ENCODE measurements around the gene KRT6C. TPM values are rescaled to one million over a fixed set of nuclear protein-coding genes. Genes with fewer than 3 reads are reported as not detected.
"Not testable (repeated sequence)": the region's sequence is repeated elsewhere in the genome, so short reads cannot be mapped to it uniquely, and the experiment has no call there.

KRT6C gene
- not detected in 2 replicates for total RNA-seq

- DNase-seq (ENCODE audit: low read depth in 2 of 2), result no peak
Observed at GRCh38 chr12:52473768-52474167, at the start of gene KRT6C. Gene KRT6C (minus strand): TSS chr12:52473805. CDS start chr12:52473737, 68 bp downstream.

GRCh38 chr12:52522346-52523011, 48.9 kb upstream of the KRT6C start:
- DNase-seq (ENCODE audit: low read depth in 2 of 2), result no peak

- DNase-seq (ENCODE audit: low read depth in 2 of 2), result no peak
Observed at GRCh38 chr12:52521568-52522266, 48.1 kb upstream of the KRT6C start.

GRCh38 chr12:52521175-52521567, 47.6 kb upstream of the KRT6C start:
- DNase-seq (ENCODE audit: low read depth in 2 of 2), result peak in 1 of 2 donors; percentile 8

- DNase-seq (ENCODE audit: low read depth in 2 of 2), result no peak
Observed at GRCh38 chr12:52519826-52520662, 46.4 kb upstream of the KRT6C start, which contains the start of gene KRT5. Gene KRT5 (minus strand): TSS chr12:52520394. CDS start chr12:52520296, 98 bp downstream.

GRCh38 chr12:52519387-52519703, 45.7 kb upstream of the KRT6C start:
- DNase-seq (ENCODE audit: low read depth in 2 of 2), result no peak

GRCh38 chr12:52518574-52519386, 45.2 kb upstream of the KRT6C start:
- DNase-seq (ENCODE audit: low read depth in 2 of 2), result no peak

- no peak for DNase-seq (ENCODE audit: low read depth in 2 of 2)
Observed at GRCh38 chr12:52517888-52518287, 44.3 kb upstream of the KRT6C start.

- DNase-seq (ENCODE audit: low read depth in 2 of 2), result no peak
Observed at GRCh38 chr12:52517005-52517835, 43.6 kb upstream of the KRT6C start.

GRCh38 chr12:52515927-52516831, 42.6 kb upstream of the KRT6C start:
- DNase-seq (ENCODE audit: low read depth in 2 of 2), result no peak

- no peak for DNase-seq (ENCODE audit: low read depth in 2 of 2)
Observed at GRCh38 chr12:52515319-52515646, 41.7 kb upstream of the KRT6C start.

GRCh38 chr12:52514471-52515318, 41.1 kb upstream of the KRT6C start:
- DNase-seq (ENCODE audit: low read depth in 2 of 2), result no peak

- DNase-seq (ENCODE audit: low read depth in 2 of 2), result no peak
Observed at GRCh38 chr12:52513736-52514135, 40.1 kb upstream of the KRT6C start.

GRCh38 chr12:52508211-52508610, 34.6 kb upstream of the KRT6C start:
- DNase-seq (ENCODE audit: low read depth in 2 of 2), result no peak

GRCh38 chr12:52506858-52507715, 33.5 kb upstream of the KRT6C start:
- peak in 1 of 2 donors; percentile 29 for DNase-seq (ENCODE audit: low read depth in 2 of 2)

GRCh38 chr12:52502877-52503276, 29.3 kb upstream of the KRT6C start:
- no peak for DNase-seq (ENCODE audit: low read depth in 2 of 2)

GRCh38 chr12:52501490-52501889, 27.9 kb upstream of the KRT6C start:
- no peak for DNase-seq (ENCODE audit: low read depth in 2 of 2)

GRCh38 chr12:52500574-52500973, 27.0 kb upstream of the KRT6C start:
- DNase-seq (ENCODE audit: low read depth in 2 of 2), result not testable (repeated sequence)
